ENCODE data around the gene GAS7. TPM values are rescaled to one million over a fixed set of nuclear protein-coding genes. Genes with fewer than 3 reads are reported as not detected.

GAS7 gene
- total RNA-seq, 1 experiment from 2014 or later = 6.0 TPM

DNA sequence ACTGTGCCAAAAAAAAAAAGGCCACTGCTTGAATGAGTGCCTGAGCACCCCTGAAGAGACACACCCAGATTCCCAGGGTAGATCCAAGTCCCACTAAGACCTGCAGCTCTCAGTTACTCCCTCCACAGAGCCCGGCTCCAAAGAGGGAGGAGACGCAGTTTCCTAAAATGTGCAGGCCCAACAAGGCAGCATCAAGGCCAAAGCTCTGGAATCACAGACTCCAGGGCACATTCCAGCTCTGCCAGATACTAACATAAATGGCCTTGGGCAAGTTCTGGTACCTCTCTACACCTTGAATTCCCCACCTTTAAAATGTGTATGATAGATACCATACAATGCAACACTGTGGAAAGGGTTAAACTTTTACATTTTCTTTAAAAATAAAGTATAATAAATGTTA, 57.0 kb downstream of the GAS7 start:
- no peaks in the 10 kb centered on the region for H3K27me3 ChIP-seq (ENCODE audit: insufficient read depth, low read length)
- H3K27ac Mint-ChIP-seq = no peak overlapping the region
- no peak overlapping the region for H3K4me2 ChIP-seq (ENCODE audit: insufficient read depth, insufficient read length, low read length)
- no peak overlapping the region for H4K8ac ChIP-seq (replicated peaks; ENCODE audit: insufficient read length, low read depth, low read length)
- no peak overlapping the region for H2BK15ac ChIP-seq (ENCODE audit: low read depth, low read length)
- no peak overlapping the region for H3K4me3 Mint-ChIP-seq
- H2BK12ac ChIP-seq (ENCODE audit: insufficient read length, low read depth, low read length) = no peak overlapping the region
- no peak overlapping the region for H3K9ac ChIP-seq (ENCODE audit: extremely low read depth, insufficient read length, low read length)
- H2AK5ac ChIP-seq (ENCODE audit: insufficient read length, low read length) = no peak overlapping the region
- H2AFZ ChIP-seq (ENCODE audit: low read length) = no peak overlapping the region
- H3K14ac ChIP-seq (ENCODE audit: insufficient read depth, low read length) = no peak overlapping the region
- H4K91ac ChIP-seq (ENCODE audit: insufficient read length, low read depth, low read length) = no peak overlapping the region
- no peaks in the 10 kb centered on the region for H3K4me1 ChIP-seq (ENCODE audit: insufficient read depth, low read length)
- no peak overlapping the region for H2BK5ac ChIP-seq (ENCODE audit: insufficient read length, low read length)
- H3K9me3 ChIP-seq (ENCODE audit: control insufficient read depth, low read depth, low read length) = no peaks in the 10 kb centered on the region
- no peaks in the 10 kb centered on the region for H3K79me1 ChIP-seq (ENCODE audit: insufficient read depth, low read depth, low read length, poor library complexity, severe bottlenecking)
- H3K4ac ChIP-seq (ENCODE audit: low read depth, low read length) = no peak overlapping the region
- H2BK20ac ChIP-seq (ENCODE audit: low read depth, low read length, poor library complexity, severe bottlenecking) = no peak overlapping the region
- H3K23ac ChIP-seq (ENCODE audit: insufficient read length, low read depth, low read length) = no peak overlapping the region
- no CpG with 5 or more reads among the region's 2 CpGs for WGBS (ENCODE audit: extremely low coverage, insufficient read length, low lambda C conversion rate)
- H3K27ac ChIP-seq (ENCODE audit: insufficient read length, low read depth, low read length) = no peak overlapping the region
- no peaks in the 10 kb centered on the region for H3K23me2 ChIP-seq (ENCODE audit: insufficient read length, low read depth, low read length, poor library complexity, severe bottlenecking)
- no peaks in the 10 kb centered on the region for H3K27me3 Mint-ChIP-seq (ENCODE audit: low read depth)
- H4K20me1 ChIP-seq (ENCODE audit: control insufficient read depth, insufficient read depth, insufficient read length) = no peaks in the 10 kb centered on the region
- no peak overlapping the region for H3K56ac ChIP-seq (ENCODE audit: insufficient read length, low read depth, low read length)
- H4K5ac ChIP-seq (ENCODE audit: insufficient read length, low read depth, low read length) = no peak overlapping the region
- H3T11ph ChIP-seq (ENCODE audit: low read length) = no peak overlapping the region
- no peaks in the 10 kb centered on the region for H3K9me3 Mint-ChIP-seq
- H3K18ac ChIP-seq (ENCODE audit: insufficient read length, low read depth, low read length) = no peak overlapping the region
- no peak for DNase-seq
- H2BK120ac ChIP-seq (ENCODE audit: low read depth, low read length, poor library complexity, severe bottlenecking) = no peak overlapping the region
- no peaks in the 10 kb centered on the region for H3K36me3 Mint-ChIP-seq (ENCODE audit: insufficient read depth in 1 of 3, low read depth in 3 of 3)
- TF ChIP-seq, protein P1, sequence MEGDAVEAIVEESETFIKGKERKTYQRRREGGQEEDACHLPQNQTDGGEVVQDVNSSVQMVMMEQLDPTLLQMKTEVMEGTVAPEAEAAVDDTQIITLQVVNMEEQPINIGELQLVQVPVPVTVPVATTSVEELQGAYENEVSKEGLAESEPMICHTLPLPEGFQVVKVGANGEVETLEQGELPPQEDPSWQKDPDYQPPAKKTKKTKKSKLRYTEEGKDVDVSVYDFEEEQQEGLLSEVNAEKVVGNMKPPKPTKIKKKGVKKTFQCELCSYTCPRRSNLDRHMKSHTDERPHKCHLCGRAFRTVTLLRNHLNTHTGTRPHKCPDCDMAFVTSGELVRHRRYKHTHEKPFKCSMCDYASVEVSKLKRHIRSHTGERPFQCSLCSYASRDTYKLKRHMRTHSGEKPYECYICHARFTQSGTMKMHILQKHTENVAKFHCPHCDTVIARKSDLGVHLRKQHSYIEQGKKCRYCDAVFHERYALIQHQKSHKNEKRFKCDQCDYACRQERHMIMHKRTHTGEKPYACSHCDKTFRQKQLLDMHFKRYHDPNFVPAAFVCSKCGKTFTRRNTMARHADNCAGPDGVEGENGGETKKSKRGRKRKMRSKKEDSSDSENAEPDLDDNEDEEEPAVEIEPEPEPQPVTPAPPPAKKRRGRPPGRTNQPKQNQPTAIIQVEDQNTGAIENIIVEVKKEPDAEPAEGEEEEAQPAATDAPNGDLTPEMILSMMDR (conservative IDR thresholded peaks at IDR 0.05) = no peak
- H3K79me2 ChIP-seq (ENCODE audit: insufficient read depth, low read length) = no peaks in the 10 kb centered on the region
- no peaks in the 10 kb centered on the region for H3K4me1 Mint-ChIP-seq
